ENCODE results near the gene PRKCD.

GRCh38 chr3:53188720-53189119 is 27.7 kb downstream of the PRKCD start:
- TF ChIP-seq, protein P1, sequence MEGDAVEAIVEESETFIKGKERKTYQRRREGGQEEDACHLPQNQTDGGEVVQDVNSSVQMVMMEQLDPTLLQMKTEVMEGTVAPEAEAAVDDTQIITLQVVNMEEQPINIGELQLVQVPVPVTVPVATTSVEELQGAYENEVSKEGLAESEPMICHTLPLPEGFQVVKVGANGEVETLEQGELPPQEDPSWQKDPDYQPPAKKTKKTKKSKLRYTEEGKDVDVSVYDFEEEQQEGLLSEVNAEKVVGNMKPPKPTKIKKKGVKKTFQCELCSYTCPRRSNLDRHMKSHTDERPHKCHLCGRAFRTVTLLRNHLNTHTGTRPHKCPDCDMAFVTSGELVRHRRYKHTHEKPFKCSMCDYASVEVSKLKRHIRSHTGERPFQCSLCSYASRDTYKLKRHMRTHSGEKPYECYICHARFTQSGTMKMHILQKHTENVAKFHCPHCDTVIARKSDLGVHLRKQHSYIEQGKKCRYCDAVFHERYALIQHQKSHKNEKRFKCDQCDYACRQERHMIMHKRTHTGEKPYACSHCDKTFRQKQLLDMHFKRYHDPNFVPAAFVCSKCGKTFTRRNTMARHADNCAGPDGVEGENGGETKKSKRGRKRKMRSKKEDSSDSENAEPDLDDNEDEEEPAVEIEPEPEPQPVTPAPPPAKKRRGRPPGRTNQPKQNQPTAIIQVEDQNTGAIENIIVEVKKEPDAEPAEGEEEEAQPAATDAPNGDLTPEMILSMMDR (conservative IDR thresholded peaks at IDR 0.05; ENCODE audit: low read length), result no peak
- no peak for TF ChIP-seq EZH2phosphoT487 (IDR thresholded peaks at IDR 0.05; ENCODE audit: borderline replicate concordance, low read depth, low read length)
